ENCODE data around the gene ATM.
"Not testable (repeated sequence)": the region's sequence is repeated elsewhere in the genome, so short reads cannot be mapped to it uniquely, and the experiment has no call there.

Gene ATM

DNA sequence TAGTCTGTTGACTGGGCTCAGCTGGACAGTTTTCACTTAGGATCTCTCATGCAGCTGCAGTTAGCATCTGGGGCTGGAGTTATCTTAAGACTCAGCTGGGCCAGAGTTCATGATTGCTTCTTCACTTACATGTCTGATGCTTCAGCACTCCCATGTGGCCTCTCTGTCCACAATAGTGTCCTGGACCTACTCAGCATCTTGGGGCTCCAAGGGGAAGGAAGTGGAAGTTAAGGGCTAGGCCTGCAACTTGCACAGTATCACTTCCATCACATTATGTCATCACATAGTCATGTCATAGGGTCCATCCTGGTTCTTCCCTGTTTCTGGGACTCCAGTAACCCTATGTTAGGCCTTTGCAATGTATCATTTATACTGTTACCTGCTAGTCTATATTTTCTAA is 128.6 kb downstream of the ATM start:
- no peak for DNase-seq (ENCODE audit: low read depth)
- H3K4me3 ChIP-seq (replicated peaks; ENCODE audit: low read depth, low read length) = no peak overlapping the region
- TF ChIP-seq, protein P1, sequence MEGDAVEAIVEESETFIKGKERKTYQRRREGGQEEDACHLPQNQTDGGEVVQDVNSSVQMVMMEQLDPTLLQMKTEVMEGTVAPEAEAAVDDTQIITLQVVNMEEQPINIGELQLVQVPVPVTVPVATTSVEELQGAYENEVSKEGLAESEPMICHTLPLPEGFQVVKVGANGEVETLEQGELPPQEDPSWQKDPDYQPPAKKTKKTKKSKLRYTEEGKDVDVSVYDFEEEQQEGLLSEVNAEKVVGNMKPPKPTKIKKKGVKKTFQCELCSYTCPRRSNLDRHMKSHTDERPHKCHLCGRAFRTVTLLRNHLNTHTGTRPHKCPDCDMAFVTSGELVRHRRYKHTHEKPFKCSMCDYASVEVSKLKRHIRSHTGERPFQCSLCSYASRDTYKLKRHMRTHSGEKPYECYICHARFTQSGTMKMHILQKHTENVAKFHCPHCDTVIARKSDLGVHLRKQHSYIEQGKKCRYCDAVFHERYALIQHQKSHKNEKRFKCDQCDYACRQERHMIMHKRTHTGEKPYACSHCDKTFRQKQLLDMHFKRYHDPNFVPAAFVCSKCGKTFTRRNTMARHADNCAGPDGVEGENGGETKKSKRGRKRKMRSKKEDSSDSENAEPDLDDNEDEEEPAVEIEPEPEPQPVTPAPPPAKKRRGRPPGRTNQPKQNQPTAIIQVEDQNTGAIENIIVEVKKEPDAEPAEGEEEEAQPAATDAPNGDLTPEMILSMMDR (IDR thresholded peaks at IDR 0.05; ENCODE audit: low read length, missing control alignments) = no peak

DNA sequence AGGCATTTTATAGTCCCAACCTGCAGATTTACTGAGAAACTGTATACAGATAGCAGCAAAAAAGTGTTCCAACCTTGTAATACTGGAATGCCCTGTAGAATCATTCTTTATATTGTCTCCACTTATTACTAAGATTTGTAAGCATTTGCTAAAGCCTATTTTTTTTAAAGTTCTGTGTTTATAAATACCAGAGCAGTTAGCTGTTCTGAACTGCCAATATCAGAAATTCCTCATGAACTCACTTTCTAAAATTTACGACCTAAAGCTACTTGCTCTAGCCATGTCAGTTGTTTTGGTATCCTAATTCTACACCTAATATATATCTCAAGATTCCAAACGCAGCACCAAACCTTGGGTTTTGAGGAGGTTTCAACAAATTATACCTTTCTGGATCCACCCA is 141.3 kb downstream of the ATM start:
- TF ChIP-seq, protein P1 (IDR thresholded peaks at IDR 0.05; ENCODE audit: low read length, missing control alignments) = no peak
- no peak for DNase-seq (ENCODE audit: low read depth)
- no peak overlapping the region for H3K4me3 ChIP-seq (replicated peaks; ENCODE audit: low read depth, low read length)

DNA sequence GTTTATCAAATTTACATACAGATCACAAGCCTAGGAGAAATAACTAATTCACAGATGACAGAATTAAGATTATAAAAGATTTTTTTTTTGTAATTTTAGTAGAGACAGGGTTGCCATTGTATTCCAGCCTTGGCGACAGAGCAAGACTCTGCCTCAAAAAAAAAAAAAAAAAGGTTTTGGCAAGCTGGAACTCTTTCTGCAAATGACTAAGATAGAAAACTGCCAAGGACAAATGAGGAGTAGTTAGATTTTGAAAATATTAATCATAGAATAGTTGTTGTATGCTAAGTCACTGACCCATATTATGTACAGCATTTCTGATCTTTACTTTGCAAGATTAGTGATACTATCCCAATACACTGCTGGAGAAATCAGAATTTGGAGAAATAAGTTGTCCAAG is 145.3 kb downstream of the ATM start:
- TF ChIP-seq, protein P1 (IDR thresholded peaks at IDR 0.05; ENCODE audit: low read length, missing control alignments) = no peak
- H3K4me3 ChIP-seq (replicated peaks; ENCODE audit: low read depth, low read length) = no peak overlapping the region
- peak; percentile 13 for DNase-seq (ENCODE audit: low read depth)

DNA sequence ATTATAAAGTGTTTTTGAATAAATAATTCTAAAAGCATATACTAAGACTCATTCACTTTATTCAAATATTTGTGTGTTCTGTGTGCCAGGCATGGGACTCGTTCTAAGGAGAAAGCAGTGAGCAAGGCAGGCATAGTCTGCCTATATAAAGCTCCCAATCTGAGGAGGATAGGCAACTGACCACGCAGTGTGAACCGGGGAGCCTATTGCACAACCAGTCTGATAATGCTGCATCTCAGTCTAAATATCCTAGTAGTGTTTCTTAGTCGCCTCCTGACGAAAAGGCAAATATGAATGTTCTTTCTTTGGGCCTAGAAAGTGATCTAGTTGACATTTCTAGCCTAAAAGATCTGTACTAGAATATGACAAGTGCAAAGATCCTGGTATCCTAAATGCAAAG is 146.2 kb downstream of the ATM start:
- DNase-seq (ENCODE audit: low read depth) = no peak
- TF ChIP-seq, protein P1 (IDR thresholded peaks at IDR 0.05; ENCODE audit: low read length, missing control alignments) = no peak
- H3K4me3 ChIP-seq (replicated peaks; ENCODE audit: low read depth, low read length) = no peak overlapping the region

DNA sequence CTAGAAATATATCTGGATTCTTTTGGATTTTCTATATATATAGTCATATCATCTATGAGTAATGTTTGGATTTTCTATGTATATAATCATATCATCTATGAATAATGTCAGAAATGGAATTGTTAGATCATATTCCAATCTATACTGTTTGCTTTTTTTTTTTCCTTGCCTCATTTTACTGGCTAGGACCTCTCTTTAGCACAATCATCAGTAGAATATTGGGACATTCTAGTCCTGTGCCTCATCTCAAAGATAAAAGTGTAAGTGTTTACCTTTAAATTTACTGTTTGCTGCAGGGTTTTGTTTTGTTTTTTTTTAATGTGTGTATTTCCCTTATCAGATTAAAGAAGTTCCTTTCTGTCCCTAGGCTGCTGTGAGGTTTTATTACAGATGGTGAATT is 147.4 kb downstream of the ATM start:
- TF ChIP-seq, protein P1 (IDR thresholded peaks at IDR 0.05; ENCODE audit: low read length, missing control alignments) = no peak
- H3K4me3 ChIP-seq (replicated peaks; ENCODE audit: low read depth, low read length) = no peak overlapping the region
- no peak for DNase-seq (ENCODE audit: low read depth)

DNA sequence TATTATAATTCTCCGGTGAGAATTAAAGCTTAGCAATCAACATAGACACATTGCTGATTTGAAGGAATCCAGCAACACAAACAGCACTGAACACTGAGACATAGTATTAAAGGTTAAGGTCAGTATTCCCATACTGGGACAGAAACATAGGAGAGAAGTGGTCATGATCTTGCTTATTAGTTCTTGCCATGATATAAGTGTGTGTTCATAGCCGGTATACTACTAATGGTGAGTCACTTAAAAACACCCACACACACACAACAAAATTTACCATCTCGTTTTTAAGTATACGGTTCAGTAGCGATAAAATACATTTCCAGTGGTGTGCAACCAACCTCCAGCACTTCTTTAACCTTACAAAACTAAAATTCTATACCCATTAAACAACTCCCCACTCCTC is 148.1 kb downstream of the ATM start:
- no peak for DNase-seq (ENCODE audit: low read depth)
- TF ChIP-seq, protein P1 (IDR thresholded peaks at IDR 0.05; ENCODE audit: low read length, missing control alignments) = no peak
- no peak overlapping the region for H3K4me3 ChIP-seq (replicated peaks; ENCODE audit: low read depth, low read length)

DNA sequence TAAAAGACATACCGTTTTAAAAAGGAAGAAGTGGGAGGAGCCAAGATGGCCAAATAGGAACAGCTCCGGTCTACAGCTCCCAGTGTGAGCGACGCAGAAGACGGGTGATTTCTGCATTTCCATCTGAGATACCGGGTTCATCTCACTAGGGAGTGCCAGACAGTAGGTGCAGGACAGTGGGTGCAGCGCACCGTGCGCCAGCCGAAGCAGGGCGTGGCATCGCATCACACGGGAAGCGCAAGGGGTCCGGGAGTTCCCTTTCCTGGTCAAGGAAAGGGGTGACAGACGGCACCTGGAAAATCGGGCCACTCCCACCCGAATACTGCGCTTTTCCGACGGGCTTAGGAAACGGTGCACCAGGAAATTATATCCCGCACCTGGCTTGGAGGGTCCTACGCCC is 150.6 kb downstream of the ATM start:
- H3K4me3 ChIP-seq (replicated peaks; ENCODE audit: low read depth, low read length); DNase-seq (ENCODE audit: low read depth): not testable (repeated sequence)

DNA sequence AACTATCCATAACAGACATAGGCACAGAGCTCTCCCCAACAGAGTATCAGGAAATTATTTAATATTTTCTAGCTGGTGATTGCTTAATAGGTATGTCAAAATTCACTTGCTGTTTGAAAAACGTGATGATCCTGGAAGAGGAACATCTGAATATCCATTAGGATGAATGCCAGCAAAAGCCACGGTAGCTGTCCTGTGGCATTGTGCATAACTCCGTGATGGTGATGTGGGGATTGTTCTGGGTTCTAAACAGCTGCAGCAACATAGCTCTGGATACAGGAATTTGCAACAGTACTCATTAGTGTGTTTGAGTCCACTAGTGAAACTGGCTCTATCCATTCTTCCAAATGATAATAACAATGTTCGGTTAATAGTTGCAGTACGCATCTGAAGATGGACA is 165.7 kb downstream of the ATM start:
- H3K4me3 ChIP-seq (replicated peaks; ENCODE audit: low read depth, low read length) = no peak overlapping the region
- DNase-seq (ENCODE audit: low read depth) = no peak
- TF ChIP-seq, protein P1 (IDR thresholded peaks at IDR 0.05; ENCODE audit: low read length, missing control alignments) = no peak
